ENCODE results near the gene STK17A.

DNA sequence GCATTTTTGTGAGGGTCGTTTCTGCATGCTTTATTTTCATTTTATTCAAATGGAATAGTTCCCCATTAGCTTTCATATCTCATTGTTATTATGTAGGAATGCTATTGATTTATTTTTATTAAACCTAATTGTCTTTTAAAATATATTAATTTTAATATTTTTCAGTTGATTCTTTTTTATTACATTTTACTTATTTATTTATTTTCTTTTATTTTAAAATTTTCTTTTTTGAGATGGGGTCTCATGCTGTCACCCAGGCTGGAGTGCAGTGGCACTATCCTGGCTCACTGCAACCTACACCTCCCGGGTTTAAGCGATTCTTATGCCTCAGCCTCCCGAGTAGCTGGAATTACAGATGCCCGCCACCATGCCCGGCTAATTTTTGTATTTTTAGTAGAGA, 7.4 kb upstream of the STK17A start:
- TF ChIP-seq, protein P1, sequence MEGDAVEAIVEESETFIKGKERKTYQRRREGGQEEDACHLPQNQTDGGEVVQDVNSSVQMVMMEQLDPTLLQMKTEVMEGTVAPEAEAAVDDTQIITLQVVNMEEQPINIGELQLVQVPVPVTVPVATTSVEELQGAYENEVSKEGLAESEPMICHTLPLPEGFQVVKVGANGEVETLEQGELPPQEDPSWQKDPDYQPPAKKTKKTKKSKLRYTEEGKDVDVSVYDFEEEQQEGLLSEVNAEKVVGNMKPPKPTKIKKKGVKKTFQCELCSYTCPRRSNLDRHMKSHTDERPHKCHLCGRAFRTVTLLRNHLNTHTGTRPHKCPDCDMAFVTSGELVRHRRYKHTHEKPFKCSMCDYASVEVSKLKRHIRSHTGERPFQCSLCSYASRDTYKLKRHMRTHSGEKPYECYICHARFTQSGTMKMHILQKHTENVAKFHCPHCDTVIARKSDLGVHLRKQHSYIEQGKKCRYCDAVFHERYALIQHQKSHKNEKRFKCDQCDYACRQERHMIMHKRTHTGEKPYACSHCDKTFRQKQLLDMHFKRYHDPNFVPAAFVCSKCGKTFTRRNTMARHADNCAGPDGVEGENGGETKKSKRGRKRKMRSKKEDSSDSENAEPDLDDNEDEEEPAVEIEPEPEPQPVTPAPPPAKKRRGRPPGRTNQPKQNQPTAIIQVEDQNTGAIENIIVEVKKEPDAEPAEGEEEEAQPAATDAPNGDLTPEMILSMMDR (conservative IDR thresholded peaks at IDR 0.05; ENCODE audit: low read length) = no peak
- no peak for TF ChIP-seq EZH2phosphoT487 (IDR thresholded peaks at IDR 0.05; ENCODE audit: borderline replicate concordance, low read depth, low read length)
